GM12864 (cell line): ENCODE data around the gene CHST4.
"Not testable (repeated sequence)": the region's sequence is repeated elsewhere in the genome, so short reads cannot be mapped to it uniquely, and the experiment has no call there.

ENCODE experiments used
- DNase-seq: peaks from one replicate; pipeline ENCODE4 v3.0.0-alpha.2; 2011; ENCODE audit warnings: low read depth
- H3K4me3 ChIP-seq: 2 replicates; pipeline ENCODE4 v1.5.1; 2011; ENCODE audit warnings: mild to moderate bottlenecking, low read depth, low read length, control low read depth
- CTCF ChIP-seq: IDR thresholded peaks from 2 replicates; pipeline ENCODE4 v1.5.1; 2011; ENCODE audit warnings: low read depth, mild to moderate bottlenecking, moderate library complexity, low read length, control low read depth, inconsistent platforms; ENCODE audit errors: missing control alignments

CHST4 gene

GRCh38 chr16:71568551-71568950 lies 42.3 kb downstream of the CHST4 start:
- no peak overlapping the region for H3K4me3 ChIP-seq
- DNase-seq = no peak
- no peak for TF ChIP-seq CTCF

- H3K4me3 ChIP-seq = no peak overlapping the region
- no peak for TF ChIP-seq CTCF
- DNase-seq = no peak
Measured at GRCh38 chr16:71569621-71570020, 43.4 kb downstream of the CHST4 start.

GRCh38 chr16:71570144-71570543 lies 43.9 kb downstream of the CHST4 start:
- TF ChIP-seq CTCF = no peak
- no peak for DNase-seq
- no peak overlapping the region for H3K4me3 ChIP-seq

- no peak overlapping the region for H3K4me3 ChIP-seq
- DNase-seq = no peak
- TF ChIP-seq CTCF = no peak
Measured at GRCh38 chr16:71572497-71573116, 46.4 kb downstream of the CHST4 start.

GRCh38 chr16:71573387-71574094 lies 47.3 kb downstream of the CHST4 start:
- DNase-seq = no peak
- H3K4me3 ChIP-seq = no peak overlapping the region

GRCh38 chr16:71574702-71575101 lies 48.5 kb downstream of the CHST4 start:
- TF ChIP-seq CTCF = no peak
- DNase-seq = no peak
- H3K4me3 ChIP-seq = no peak overlapping the region

More at GRCh38 chr16:71573387-71574094, 47.3 kb downstream of the CHST4 start:
- TF ChIP-seq CTCF = no peak

- H3K4me3 ChIP-seq = no peak within 1 kb of the TSS
- no peak for DNase-seq
- TF ChIP-seq CTCF = no peak
Measured at GRCh38 chr16:71576971-71577370, 50.7 kb downstream of the CHST4 start, which contains the start of gene TAT. Gene TAT, minus strand, starts transcription at chr16:71577092. Its CDS starts 677 bp downstream, at chr16:71576415.

GRCh38 chr16:71582553-71582848 lies 56.3 kb downstream of the CHST4 start:
- H3K4me3 ChIP-seq = not testable (repeated sequence)

More at GRCh38 chr16:71582553-71582848, 56.3 kb downstream of the CHST4 start:
- DNase-seq = not testable (repeated sequence)
